22Rv1 (cell line): Measurements from ENCODE around the gene ZIC4.

Experiments used
- H3K27ac ChIP-seq: fragments of 450-650 bp; 2 replicates; pipeline ENCODE4 v1.5.1; 2017
- CTCF ChIP-seq: fragments of 450-650 bp; IDR thresholded peaks from 2 replicates; pipeline ENCODE4 v1.5.1; 2017; ENCODE audit warnings: mild to moderate bottlenecking
- ZFX ChIP-seq: fragments of 450-650 bp; IDR thresholded peaks from 2 replicates; pipeline ENCODE4 v1.6.1; 2017; ENCODE audit warnings: antibody characterized with exemption, borderline replicate concordance

ZIC4 gene

GRCh38 chr3:147426931-147427330 is 20.6 kb upstream of the ZIC4 start:
- H3K27ac ChIP-seq: no peak overlapping the region
- TF ChIP-seq ZFX (no peak), CTCF (no peak)

GRCh38 chr3:147425388-147425850 is 19.1 kb upstream of the ZIC4 start:
- TF ChIP-seq ZFX (no peak), CTCF (no peak)
- no peak overlapping the region for H3K27ac ChIP-seq

- no peak overlapping the region for H3K27ac ChIP-seq
- TF ChIP-seq CTCF (no peak), ZFX (no peak)
Measured at GRCh38 chr3:147424581-147425387, 18.4 kb upstream of the ZIC4 start.

- no peak for TF ChIP-seq CTCF
- TF ChIP-seq ZFX: no peak
- H3K27ac ChIP-seq: no peak overlapping the region
Measured at GRCh38 chr3:147423798-147424580, 17.6 kb upstream of the ZIC4 start.

GRCh38 chr3:147423537-147423797 is 17.1 kb upstream of the ZIC4 start:
- H3K27ac ChIP-seq: no peak overlapping the region
- TF ChIP-seq CTCF: no peak
- TF ChIP-seq ZFX: no peak

GRCh38 chr3:147422601-147423536 is 16.5 kb upstream of the ZIC4 start:
- H3K27ac ChIP-seq: no peak overlapping the region
- TF ChIP-seq ZFX: no peak
- TF ChIP-seq CTCF: no peak
